Activated naive CD8-positive, alpha-beta T cell treated with anti-CD3 and anti-CD28 coated beads, Interleukin-2, amount 50 U/mL, for 16 hours (primary cell): Measurements from ENCODE around the gene NPTX2.
"Not testable (repeated sequence)": the region's sequence is repeated elsewhere in the genome, so short reads cannot be mapped to it uniquely, and the experiment has no call there.

Experiments used
- DNase-seq: peaks from one replicate; pipeline ENCODE4 v3.0.0-alpha.2; 2020; ENCODE audit warnings: low read depth, low spot score

Gene NPTX2

GRCh38 chr7:98617051-98617959, at the start of gene NPTX2:
Gene NPTX2 (plus strand): TSS chr7:98617285. CDS start chr7:98617462, 177 bp downstream.
- DNase-seq = no peak

- no peak for DNase-seq
These were observed 49.1 kb upstream of the NPTX2 start for GRCh38 chr7:98567991-98568390.

- no peak for DNase-seq
These were observed 48.2 kb upstream of the NPTX2 start for GRCh38 chr7:98568891-98569290.

- no peak for DNase-seq
These were observed 47.3 kb upstream of the NPTX2 start for GRCh38 chr7:98569691-98570337.

- no peak for DNase-seq
These were observed 46.1 kb upstream of the NPTX2 start for GRCh38 chr7:98571006-98571405.

GRCh38 chr7:98571986-98572385, 45.1 kb upstream of the NPTX2 start:
- no peak for DNase-seq

GRCh38 chr7:98572716-98573115, 44.4 kb upstream of the NPTX2 start:
- not testable (repeated sequence) for DNase-seq

- no peak for DNase-seq
These were observed 43.3 kb upstream of the NPTX2 start for GRCh38 chr7:98573816-98574215.

GRCh38 chr7:98575878-98576277, 41.2 kb upstream of the NPTX2 start:
- no peak for DNase-seq

- DNase-seq = no peak
These were observed 32.3 kb upstream of the NPTX2 start for GRCh38 chr7:98584830-98585229.

- no peak for DNase-seq
These were observed 25.2 kb upstream of the NPTX2 start for GRCh38 chr7:98591926-98592325.

GRCh38 chr7:98594348-98594747, 22.7 kb upstream of the NPTX2 start:
- DNase-seq = no peak

GRCh38 chr7:98594787-98595186, 22.3 kb upstream of the NPTX2 start:
- DNase-seq = no peak

GRCh38 chr7:98598846-98599615, 18.1 kb upstream of the NPTX2 start:
- no peak for DNase-seq

- no peak for DNase-seq
These were observed 17.2 kb upstream of the NPTX2 start for GRCh38 chr7:98599886-98600285.

GRCh38 chr7:98602755-98603398, 14.2 kb upstream of the NPTX2 start:
- no peak for DNase-seq

- DNase-seq = no peak
These were observed 13.7 kb upstream of the NPTX2 start for GRCh38 chr7:98603399-98603788.

- DNase-seq = no peak
These were observed 3.3 kb upstream of the NPTX2 start for GRCh38 chr7:98613601-98614425.

- no peak for DNase-seq
These were observed 569 bp upstream of the NPTX2 start for GRCh38 chr7:98616381-98617050.

GRCh38 chr7:98617960-98618418, 904 bp downstream of the NPTX2 start:
- no peak for DNase-seq
